A172 (cell line): ENCODE results near the gene PTPRF. TPM values are rescaled to one million over a fixed set of nuclear protein-coding genes. Genes with fewer than 3 reads are reported as not detected.
A peak's percentile ranks its signal among the peaks of the same experiment; 100 is the strongest.
"Not testable (repeated sequence)": the region's sequence is repeated elsewhere in the genome, so short reads cannot be mapped to it uniquely, and the experiment has no call there.

Source experiments
- DNase-seq: peaks from one replicate; pipeline ENCODE4 v3.0.0-alpha.2; 2015; ENCODE audit warnings: low spot score
- total RNA-seq: library from RNA; depleted of rRNA; stranded (reverse); fragments of >200 nt; shearing (Covaris generic); gene quantifications from 2 replicates; pipeline ENCODE4 v1.2.3, GENCODE V29; 2014

Gene PTPRF
- total RNA-seq, 1 experiment from 2014 or later, result 25.2 TPM

- no peak for DNase-seq
These were observed 94.5 kb downstream of the PTPRF start for GRCh38 chr1:43625063-43625780.

- no peak for DNase-seq
These were observed 101.5 kb downstream of the PTPRF start for GRCh38 chr1:43632135-43632670.

GRCh38 chr1:43634721-43635120 lies 104.0 kb downstream of the PTPRF start:
- DNase-seq, result no peak

GRCh38 chr1:43636006-43636641 lies 105.4 kb downstream of the PTPRF start:
- no peak for DNase-seq

- no peak for DNase-seq
These were observed 106.6 kb downstream of the PTPRF start for GRCh38 chr1:43637267-43637666.

GRCh38 chr1:43638381-43638780 lies 107.7 kb downstream of the PTPRF start:
- DNase-seq, result not testable (repeated sequence)

- no peak for DNase-seq
These were observed 109.5 kb downstream of the PTPRF start for GRCh38 chr1:43639976-43640794.

- no peak for DNase-seq
These were observed 113.9 kb downstream of the PTPRF start for GRCh38 chr1:43644558-43644957.

- no peak for DNase-seq
These were observed 114.8 kb downstream of the PTPRF start for GRCh38 chr1:43645461-43645860.

- not testable (repeated sequence) for DNase-seq
These were observed 116.6 kb downstream of the PTPRF start for GRCh38 chr1:43647331-43647730.

GRCh38 chr1:43648221-43648847 lies 117.7 kb downstream of the PTPRF start:
- DNase-seq, result no peak

GRCh38 chr1:43648876-43649477 lies 118.3 kb downstream of the PTPRF start:
- no peak for DNase-seq

GRCh38 chr1:43650310-43651085 lies 119.8 kb downstream of the PTPRF start:
- peak; percentile 96 for DNase-seq

GRCh38 chr1:43651188-43651587 lies 120.5 kb downstream of the PTPRF start:
- DNase-seq, result no peak

- DNase-seq, result no peak
These were observed 121.2 kb downstream of the PTPRF start for GRCh38 chr1:43651902-43652301.

GRCh38 chr1:43653339-43653738 lies 122.7 kb downstream of the PTPRF start:
- peak; percentile 24 for DNase-seq

GRCh38 chr1:43653893-43654292 lies 123.2 kb downstream of the PTPRF start:
- DNase-seq, result no peak

GRCh38 chr1:43655953-43656352 lies 125.3 kb downstream of the PTPRF start:
- no peak for DNase-seq

- DNase-seq, result no peak
These were observed 128.8 kb downstream of the PTPRF start for GRCh38 chr1:43659212-43660166.
